Measurements from ENCODE around the gene KLHL4.
"Not testable (repeated sequence)": the region's sequence is repeated elsewhere in the genome, so short reads cannot be mapped to it uniquely, and the experiment has no call there.

KLHL4 gene, protein sequence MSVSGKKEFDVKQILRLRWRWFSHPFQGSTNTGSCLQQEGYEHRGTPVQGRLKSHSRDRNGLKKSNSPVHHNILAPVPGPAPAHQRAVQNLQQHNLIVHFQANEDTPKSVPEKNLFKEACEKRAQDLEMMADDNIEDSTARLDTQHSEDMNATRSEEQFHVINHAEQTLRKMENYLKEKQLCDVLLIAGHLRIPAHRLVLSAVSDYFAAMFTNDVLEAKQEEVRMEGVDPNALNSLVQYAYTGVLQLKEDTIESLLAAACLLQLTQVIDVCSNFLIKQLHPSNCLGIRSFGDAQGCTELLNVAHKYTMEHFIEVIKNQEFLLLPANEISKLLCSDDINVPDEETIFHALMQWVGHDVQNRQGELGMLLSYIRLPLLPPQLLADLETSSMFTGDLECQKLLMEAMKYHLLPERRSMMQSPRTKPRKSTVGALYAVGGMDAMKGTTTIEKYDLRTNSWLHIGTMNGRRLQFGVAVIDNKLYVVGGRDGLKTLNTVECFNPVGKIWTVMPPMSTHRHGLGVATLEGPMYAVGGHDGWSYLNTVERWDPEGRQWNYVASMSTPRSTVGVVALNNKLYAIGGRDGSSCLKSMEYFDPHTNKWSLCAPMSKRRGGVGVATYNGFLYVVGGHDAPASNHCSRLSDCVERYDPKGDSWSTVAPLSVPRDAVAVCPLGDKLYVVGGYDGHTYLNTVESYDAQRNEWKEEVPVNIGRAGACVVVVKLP

DNA sequence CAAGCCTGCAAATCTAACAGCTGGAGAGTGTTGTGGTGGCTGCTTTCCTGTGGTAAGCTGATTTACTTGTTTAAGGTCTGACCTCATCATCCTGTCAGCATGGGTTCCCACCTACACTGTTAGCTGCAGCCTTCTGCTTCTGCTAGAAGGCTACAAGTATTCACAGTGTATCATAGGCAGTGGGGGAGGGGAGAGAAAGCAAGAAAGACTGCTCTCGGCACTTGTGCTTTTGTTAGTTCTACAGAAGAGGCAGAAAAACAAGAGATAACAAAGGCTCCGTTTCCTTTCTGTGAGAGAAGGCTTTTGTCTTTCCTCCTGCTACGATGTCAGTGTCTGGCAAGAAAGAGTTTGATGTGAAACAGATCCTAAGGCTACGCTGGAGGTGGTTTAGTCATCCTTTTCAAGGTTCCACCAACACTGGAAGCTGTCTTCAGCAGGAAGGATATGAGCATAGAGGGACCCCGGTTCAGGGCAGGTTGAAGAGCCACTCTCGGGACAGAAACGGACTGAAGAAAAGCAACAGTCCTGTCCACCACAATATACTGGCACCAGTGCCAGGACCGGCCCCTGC, at the start of gene KLHL4:
KLHL4 (plus strand) TSS at position 232 of the 571 bp plus-strand sequence; CDS start at position 324, 92 bp downstream.
- TF ChIP-seq, protein P1, sequence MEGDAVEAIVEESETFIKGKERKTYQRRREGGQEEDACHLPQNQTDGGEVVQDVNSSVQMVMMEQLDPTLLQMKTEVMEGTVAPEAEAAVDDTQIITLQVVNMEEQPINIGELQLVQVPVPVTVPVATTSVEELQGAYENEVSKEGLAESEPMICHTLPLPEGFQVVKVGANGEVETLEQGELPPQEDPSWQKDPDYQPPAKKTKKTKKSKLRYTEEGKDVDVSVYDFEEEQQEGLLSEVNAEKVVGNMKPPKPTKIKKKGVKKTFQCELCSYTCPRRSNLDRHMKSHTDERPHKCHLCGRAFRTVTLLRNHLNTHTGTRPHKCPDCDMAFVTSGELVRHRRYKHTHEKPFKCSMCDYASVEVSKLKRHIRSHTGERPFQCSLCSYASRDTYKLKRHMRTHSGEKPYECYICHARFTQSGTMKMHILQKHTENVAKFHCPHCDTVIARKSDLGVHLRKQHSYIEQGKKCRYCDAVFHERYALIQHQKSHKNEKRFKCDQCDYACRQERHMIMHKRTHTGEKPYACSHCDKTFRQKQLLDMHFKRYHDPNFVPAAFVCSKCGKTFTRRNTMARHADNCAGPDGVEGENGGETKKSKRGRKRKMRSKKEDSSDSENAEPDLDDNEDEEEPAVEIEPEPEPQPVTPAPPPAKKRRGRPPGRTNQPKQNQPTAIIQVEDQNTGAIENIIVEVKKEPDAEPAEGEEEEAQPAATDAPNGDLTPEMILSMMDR (IDR thresholded peaks at IDR 0.05; ENCODE audit: low read depth, low read length): no peak
- H3K4me3 ChIP-seq (ENCODE audit: low read depth, low read length): no peak within 1 kb of the TSS

DNA sequence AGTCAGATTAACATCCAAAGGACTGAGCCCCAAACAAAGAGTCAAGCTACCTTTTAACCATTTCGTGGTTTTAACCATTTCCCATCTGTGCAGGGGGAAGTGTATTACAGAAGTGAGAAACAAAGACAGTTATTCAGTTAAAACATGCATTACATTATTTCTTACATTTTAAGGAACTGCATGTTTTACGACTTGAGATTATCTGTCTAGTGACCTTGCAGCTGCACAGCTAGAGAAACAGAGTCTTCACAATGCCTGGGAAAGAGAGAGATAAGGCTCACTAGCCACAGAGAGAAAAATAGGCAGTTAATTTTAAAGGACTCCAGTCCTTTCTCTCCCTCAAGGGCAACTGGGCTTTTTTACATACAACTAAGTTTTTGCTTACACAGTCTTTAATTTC, 48.7 kb upstream of the KLHL4 start:
- H3K4me3 ChIP-seq (ENCODE audit: low read depth, low read length): no peak overlapping the region
- TF ChIP-seq, protein P1 (IDR thresholded peaks at IDR 0.05; ENCODE audit: low read depth, low read length): no peak

DNA sequence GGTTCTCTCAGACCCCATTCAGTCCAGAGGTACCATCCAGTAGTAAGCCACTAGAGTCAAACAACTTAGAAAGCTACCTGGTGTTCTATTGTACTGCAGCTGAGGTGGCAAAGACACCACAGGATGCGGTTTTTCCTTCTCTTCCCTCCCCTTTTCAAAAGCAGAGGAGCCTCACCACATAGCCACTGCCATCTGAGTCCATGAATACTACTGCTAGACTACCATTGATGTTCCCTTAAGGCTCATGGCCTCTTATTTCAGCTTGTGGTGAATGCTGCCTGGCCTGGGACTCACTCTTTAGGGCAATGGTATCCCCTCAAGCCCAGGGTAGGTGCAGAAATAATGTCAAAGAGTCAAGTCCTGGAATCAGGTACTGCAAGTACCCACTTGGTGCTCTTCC, 41.8 kb upstream of the KLHL4 start:
- no peak overlapping the region for H3K4me3 ChIP-seq (ENCODE audit: low read depth, low read length)
- TF ChIP-seq, protein P1 (IDR thresholded peaks at IDR 0.05; ENCODE audit: low read depth, low read length): no peak

DNA sequence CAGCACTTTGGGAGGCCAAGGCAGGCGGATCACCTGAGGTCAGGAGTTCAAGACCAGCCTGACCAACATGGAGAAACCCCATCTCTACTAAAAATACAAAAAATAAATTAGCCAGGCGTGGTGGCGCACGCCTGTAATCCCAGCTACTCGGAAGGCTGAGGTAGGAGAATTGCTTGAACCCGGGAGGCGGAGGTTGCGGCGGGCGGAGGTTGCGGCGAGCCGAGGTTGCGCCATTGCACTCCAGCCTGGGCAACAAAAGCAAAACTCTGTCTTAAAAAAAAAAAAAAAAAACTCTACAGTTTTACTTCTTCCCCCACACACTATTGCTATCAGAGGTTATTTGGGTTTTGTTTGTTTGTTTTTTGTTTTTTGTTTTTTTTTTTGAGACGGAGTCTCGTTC, 38.9 kb upstream of the KLHL4 start:
- H3K4me3 ChIP-seq (ENCODE audit: low read depth, low read length): not testable (repeated sequence)

DNA sequence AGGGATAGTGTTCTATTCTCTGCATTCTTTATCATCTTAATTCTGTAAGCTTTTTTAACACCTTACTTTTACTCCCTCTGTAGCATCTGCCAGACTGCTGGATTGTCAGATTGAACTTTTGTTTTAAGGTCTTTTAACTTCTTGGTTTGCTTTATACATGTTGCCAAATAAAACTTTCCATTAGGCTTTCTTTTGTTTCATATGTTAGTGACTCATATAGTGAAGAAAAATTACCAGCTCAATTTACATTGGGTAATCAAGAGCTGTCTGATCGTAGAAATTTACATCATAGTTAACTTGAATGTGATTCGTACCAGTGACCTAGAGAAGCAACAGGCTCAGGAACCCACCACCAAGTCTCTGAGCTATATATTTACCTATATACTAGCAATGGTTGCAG, 28.5 kb upstream of the KLHL4 start:
- TF ChIP-seq, protein P1 (IDR thresholded peaks at IDR 0.05; ENCODE audit: low read depth, low read length): no peak
- H3K4me3 ChIP-seq (ENCODE audit: low read depth, low read length): no peak overlapping the region

DNA sequence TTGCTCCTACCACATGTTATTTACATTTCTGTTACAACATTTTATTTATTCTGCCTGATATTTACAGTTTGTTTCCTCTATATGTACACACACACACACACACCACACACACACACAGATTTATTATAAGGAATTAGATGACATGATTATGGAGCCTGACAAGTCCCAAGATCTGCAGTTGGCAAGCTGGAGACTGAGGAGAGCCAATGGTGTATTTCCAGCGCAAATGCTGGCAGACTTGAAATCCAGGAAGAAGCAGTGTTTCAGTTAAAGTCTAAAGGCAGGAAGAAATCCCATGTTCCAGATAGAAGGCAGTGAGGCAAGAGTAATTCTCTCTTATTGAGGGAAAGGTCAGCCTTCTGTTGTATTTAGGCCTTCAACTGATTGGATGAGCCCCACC, 1.8 kb upstream of the KLHL4 start:
- no peak overlapping the region for H3K4me3 ChIP-seq (ENCODE audit: low read depth, low read length)
- TF ChIP-seq, protein P1 (IDR thresholded peaks at IDR 0.05; ENCODE audit: low read depth, low read length): no peak

DNA sequence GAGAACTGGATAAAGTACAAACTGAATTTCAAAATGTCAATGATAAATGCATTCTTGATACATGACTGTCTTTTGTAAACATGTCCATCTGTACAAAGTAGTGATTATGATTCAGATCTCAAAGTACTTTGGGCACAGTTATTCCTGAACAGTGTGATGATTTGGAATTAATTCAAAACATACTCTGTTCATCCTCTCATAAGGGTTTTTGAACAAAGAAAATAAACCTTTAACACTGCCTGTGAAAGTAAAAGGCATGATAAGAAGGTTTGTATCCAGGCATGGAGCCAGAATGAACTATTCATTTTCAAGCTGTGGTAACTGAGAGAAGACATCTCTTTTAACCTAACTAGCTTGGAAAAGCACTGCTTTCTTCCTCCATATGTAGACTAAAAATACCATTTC, 883 bp upstream of the KLHL4 start:
- H3K4me3 ChIP-seq (ENCODE audit: low read depth, low read length): no peak overlapping the region
- TF ChIP-seq, protein P1 (IDR thresholded peaks at IDR 0.05; ENCODE audit: low read depth, low read length): no peak

Measured in WI38 (cell line).